Neutrophil (primary cell): ENCODE results near the gene ARMC6.
A peak's percentile ranks its signal among the peaks of the same experiment; 100 is the strongest.

Experiments
- H3K27ac ChIP-seq: fragments of 200-600 bp; sonication (generic); 2 replicates; pipeline ENCODE4 v1.5.1; 2016; ENCODE audit warnings: mild to moderate bottlenecking, moderate library complexity
- H3K27me3 ChIP-seq: fragments of 200-600 bp; sonication (generic); 2 replicates; pipeline ENCODE4 v1.6.0; 2016; ENCODE audit warnings: mild to moderate bottlenecking
- H3K36me3 ChIP-seq: fragments of 200-600 bp; sonication (generic); 2 replicates; pipeline ENCODE4 v1.5.1; 2017
- H3K4me1 ChIP-seq, 2 experiments: fragments of 200-600 bp in 1 of 2; sonication (generic) in 1 of 2; 1 replicate in 1 of 2; 2 replicates in 1 of 2; pipeline versions ENCODE4 v1.5.1 to v1.6.1; 2013 to 2016; ENCODE audit warnings: low read depth in 1 of 2, low read length in 1 of 2, mild to moderate bottlenecking in 1 of 2, moderate library complexity in 1 of 2; ENCODE audit not compliant: control insufficient read depth in 1 of 2, insufficient read depth in 1 of 2
- H3K4me3 ChIP-seq, 2 experiments: fragments of 200-600 bp in 1 of 2; sonication (generic) in 1 of 2; 1 replicate in 1 of 2; 2 replicates in 1 of 2; pipeline ENCODE4 v1.5.1; 2013 to 2016; ENCODE audit warnings: low read depth in 1 of 2, low read length in 1 of 2, mild to moderate bottlenecking in 1 of 2, moderate library complexity in 1 of 2
- H3K9me3 ChIP-seq: fragments of 200-600 bp; sonication (generic); 2 replicates; pipeline ENCODE4 v1.5.1; 2016
- TF ChIP-seq, protein P1 (sequence below): fragments of 200-600 bp; sonication (generic); IDR thresholded peaks from 2 replicates; pipeline ENCODE4 v1.5.1; 2016; ENCODE audit warnings: antibody characterized with exemption

Gene ARMC6

GRCh38 chr19:19059837-19060611 lies 26.6 kb downstream of the ARMC6 start:
- TF ChIP-seq, protein P1, sequence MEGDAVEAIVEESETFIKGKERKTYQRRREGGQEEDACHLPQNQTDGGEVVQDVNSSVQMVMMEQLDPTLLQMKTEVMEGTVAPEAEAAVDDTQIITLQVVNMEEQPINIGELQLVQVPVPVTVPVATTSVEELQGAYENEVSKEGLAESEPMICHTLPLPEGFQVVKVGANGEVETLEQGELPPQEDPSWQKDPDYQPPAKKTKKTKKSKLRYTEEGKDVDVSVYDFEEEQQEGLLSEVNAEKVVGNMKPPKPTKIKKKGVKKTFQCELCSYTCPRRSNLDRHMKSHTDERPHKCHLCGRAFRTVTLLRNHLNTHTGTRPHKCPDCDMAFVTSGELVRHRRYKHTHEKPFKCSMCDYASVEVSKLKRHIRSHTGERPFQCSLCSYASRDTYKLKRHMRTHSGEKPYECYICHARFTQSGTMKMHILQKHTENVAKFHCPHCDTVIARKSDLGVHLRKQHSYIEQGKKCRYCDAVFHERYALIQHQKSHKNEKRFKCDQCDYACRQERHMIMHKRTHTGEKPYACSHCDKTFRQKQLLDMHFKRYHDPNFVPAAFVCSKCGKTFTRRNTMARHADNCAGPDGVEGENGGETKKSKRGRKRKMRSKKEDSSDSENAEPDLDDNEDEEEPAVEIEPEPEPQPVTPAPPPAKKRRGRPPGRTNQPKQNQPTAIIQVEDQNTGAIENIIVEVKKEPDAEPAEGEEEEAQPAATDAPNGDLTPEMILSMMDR: no peak
- no peak overlapping the region for H3K27ac ChIP-seq
- H3K36me3 ChIP-seq: peaks cover 19% of the 10 kb centered on the region
- H3K4me3 ChIP-seq: no peak overlapping the region
- no peaks in the 10 kb centered on the region for H3K27me3 ChIP-seq
- H3K4me1 ChIP-seq: peaks cover 16 to 18% of the 10 kb centered on the region in 2 experiments
- no peaks in the 10 kb centered on the region for H3K9me3 ChIP-seq

- Histone ChIP-seq H3K4me1 (peaks cover 21 to 22% of the 10 kb centered on the region in 2 experiments), H3K27ac (no peak overlapping the region), H3K4me3 (no peak overlapping the region), H3K9me3 (no peaks in the 10 kb centered on the region), H3K27me3 (no peaks in the 10 kb centered on the region), H3K36me3 (peaks cover 10% of the 10 kb centered on the region)
- TF ChIP-seq, protein P1: no peak
Observed at GRCh38 chr19:19061506-19061905, 28.1 kb downstream of the ARMC6 start.

- Histone ChIP-seq H3K9me3 (no peaks in the 10 kb centered on the region), H3K4me3 (peak overlapping the region; percentile 77 to 94), H3K36me3 (no peaks in the 10 kb centered on the region), H3K4me1 (peaks cover 21 to 22% of the 10 kb centered on the region in 2 experiments), H3K27ac (no peak overlapping the region), H3K27me3 (no peaks in the 10 kb centered on the region)
- TF ChIP-seq, protein P1: no peak
Observed at GRCh38 chr19:19062454-19063182, 29.2 kb downstream of the ARMC6 start.

GRCh38 chr19:19063183-19064097 lies 30.0 kb downstream of the ARMC6 start, which contains the start of gene SLC25A42:
Gene SLC25A42, plus strand, starts transcription at chr19:19063994. Its CDS starts 32,131 bp downstream, at chr19:19096125.
- H3K27me3 ChIP-seq: no peaks in the 10 kb centered on the region
- peak within 1 kb of the TSS; percentile 77 to 94 for H3K4me3 ChIP-seq
- H3K36me3 ChIP-seq: no peaks in the 10 kb centered on the region
- H3K27ac ChIP-seq: peak within 1 kb of the TSS; percentile 67
- no peaks in the 10 kb centered on the region for H3K9me3 ChIP-seq
- H3K4me1 ChIP-seq: peaks cover 21 to 22% of the 10 kb centered on the region in 2 experiments
- TF ChIP-seq, protein P1: peak; percentile 37

DNA sequence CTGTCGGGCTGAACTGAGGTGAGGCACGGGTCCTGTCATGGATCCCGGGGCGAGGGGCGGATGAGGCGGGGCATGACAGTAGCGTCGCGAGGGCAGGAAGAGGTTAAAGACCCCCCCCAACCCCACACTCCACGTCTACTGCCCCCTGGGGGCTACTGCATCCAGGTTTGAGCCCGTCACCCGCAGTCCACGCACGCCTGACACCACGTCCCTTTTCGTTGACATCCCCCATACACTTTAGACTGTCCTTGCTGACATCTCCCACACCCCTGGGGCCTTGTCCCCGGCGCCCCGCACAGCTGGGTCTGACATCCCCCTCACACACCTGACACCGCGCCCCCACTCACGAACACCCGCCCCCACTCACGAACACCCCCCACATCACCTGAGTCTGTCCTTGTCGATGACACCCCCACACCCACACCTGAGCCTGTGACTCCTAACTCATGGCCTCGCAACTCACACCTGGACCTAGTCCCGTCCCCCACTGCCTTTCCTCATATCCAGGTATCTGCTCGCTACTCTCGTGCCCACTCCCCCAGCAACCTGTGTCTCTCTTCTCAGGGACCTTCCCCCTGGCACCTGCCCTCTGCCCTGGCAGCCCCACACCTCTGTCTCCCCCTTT lies 30.8 kb downstream of the ARMC6 start:
- Histone ChIP-seq H3K4me1 (peaks cover 21 to 22% of the 10 kb centered on the region in 2 experiments), H3K9me3 (no peaks in the 10 kb centered on the region), H3K36me3 (no peaks in the 10 kb centered on the region), H3K4me3 (peak overlapping the region; percentile 77 to 94), H3K27ac (peak overlapping the region; percentile 67), H3K27me3 (no peaks in the 10 kb centered on the region)
- TF ChIP-seq, protein P1: no peak
